IMR-90 (cell line): ENCODE measurements around the gene PDZD7. TPM values are rescaled to one million over a fixed set of nuclear protein-coding genes. Genes with fewer than 3 reads are reported as not detected.
A peak's percentile ranks its signal among the peaks of the same experiment; 100 is the strongest.

ENCODE experiments used
- ATAC-seq: fragments of 200-7000 bp; cut with Tn5 transposase; 2 replicates; pipeline ENCODE4 v1.9.1; 2020; ENCODE audit warnings: low read depth, mild to moderate bottlenecking, moderate library complexity
- BruUV-seq: library from RNA; stranded (reverse); fragments of 400-500 nt; replicated peaks from 2 replicates; lab custom pipeline; 2021; lab: Mats Ljungman, UMichigan
- CTCF ChIA-PET: fragments of 300-600 bp; formaldehyde crosslinking; extraction: SDS; loops from one replicate; lab custom pipeline; 2021; ENCODE audit warnings: antibody characterized with exemption; lab: Yijun Ruan, JAX
- POLR2A ChIA-PET: fragments of 300-600 bp; sonication (Branson Sonifier 250); formaldehyde crosslinking; loops from one replicate; lab custom pipeline; 2022; ENCODE audit warnings: antibody characterized with exemption; ENCODE audit not compliant: unreplicated experiment; lab: Charles Lee
- DNase-seq: peaks from one replicate; pipeline ENCODE4 v3.0.0; 2013
- H2AFZ ChIP-seq: replicated peaks from 2 replicates; pipeline ENCODE3; 2013; ENCODE audit warnings: low read length, mild to moderate bottlenecking; ENCODE audit not compliant: poor library complexity
- H2AK5ac ChIP-seq: 2 replicates; pipeline ENCODE4 v1.6.1; 2013; ENCODE audit warnings: low read depth, low read length, inconsistent platforms
- H2AK9ac ChIP-seq: replicated peaks from 2 replicates; pipeline ENCODE3; 2013; ENCODE audit warnings: mild to moderate bottlenecking, low read depth, low read length, moderate library complexity; ENCODE audit not compliant: poor library complexity
- H2BK120ac ChIP-seq: 2 replicates; pipeline ENCODE4 v1.6.1; 2013; ENCODE audit warnings: low read depth, low read length, inconsistent platforms
- H2BK15ac ChIP-seq: 3 replicates; pipeline ENCODE4 v1.6.1; 2013; ENCODE audit warnings: low read depth, low read length, inconsistent platforms
- H2BK20ac ChIP-seq: 2 replicates; pipeline ENCODE4 v1.6.1; 2013; ENCODE audit warnings: low read depth, mild to moderate bottlenecking, inconsistent platforms, low read length, moderate library complexity
- H2BK5ac ChIP-seq: 2 replicates; pipeline ENCODE4 v1.6.1; 2013; ENCODE audit warnings: mild to moderate bottlenecking, low read depth, low read length, inconsistent platforms; ENCODE audit not compliant: poor library complexity, severe bottlenecking
- H3K14ac ChIP-seq: replicated peaks from 2 replicates; pipeline ENCODE4 v1.6.1; 2013; ENCODE audit warnings: low read depth, low read length, inconsistent platforms
- H3K18ac ChIP-seq: 2 replicates; pipeline ENCODE4 v1.6.1; 2013; ENCODE audit warnings: low read depth, low read length, control low read depth
- H3K23ac ChIP-seq: 2 replicates; pipeline ENCODE4 v1.6.1; 2013; ENCODE audit warnings: low read depth, low read length, inconsistent platforms
- H3K27ac ChIP-seq: 2 replicates; pipeline ENCODE4 v1.5.1; 2013; ENCODE audit warnings: mild to moderate bottlenecking, control low read depth, low read length; ENCODE audit not compliant: insufficient read depth
- H3K27me3 ChIP-seq: 2 replicates; pipeline ENCODE4 v1.6.1; 2013; ENCODE audit warnings: low read length; ENCODE audit not compliant: control insufficient read depth, insufficient read depth
- H3K36me3 ChIP-seq: 2 replicates; pipeline ENCODE4 v1.6.1; 2013; ENCODE audit warnings: low read length, mixed read lengths; ENCODE audit not compliant: control insufficient read depth, insufficient read depth
- H3K4ac ChIP-seq: 2 replicates; pipeline ENCODE4 v1.6.1; 2013; ENCODE audit warnings: low read depth, low read length, inconsistent platforms
- H3K4me1 ChIP-seq: 2 replicates; pipeline ENCODE4 v1.6.1; 2013; ENCODE audit warnings: low read length, mixed read lengths; ENCODE audit not compliant: control insufficient read depth, insufficient read depth
- H3K4me2 ChIP-seq: 2 replicates; pipeline ENCODE4 v1.6.1; 2013; ENCODE audit warnings: low read depth, mild to moderate bottlenecking, control low read depth, low read length, moderate library complexity
- H3K4me3 ChIP-seq: 2 replicates; pipeline ENCODE4 v1.5.1; 2013; ENCODE audit warnings: low read depth, mild to moderate bottlenecking, control low read depth, low read length, moderate library complexity; ENCODE audit not compliant: insufficient read depth
- H3K56ac ChIP-seq: 2 replicates; pipeline ENCODE4 v1.6.1; 2013; ENCODE audit warnings: low read length, inconsistent platforms; ENCODE audit not compliant: insufficient read depth; ENCODE audit errors: extremely low read depth
- H3K79me1 ChIP-seq, 2 experiments: 2 replicates each; pipeline ENCODE4 v1.6.1; 2013; ENCODE audit warnings: low read length in 2 of 2, inconsistent platforms in 1 of 2, low read depth in 1 of 2
- H3K9ac ChIP-seq: 2 replicates; pipeline ENCODE4 v1.6.1; 2013; ENCODE audit warnings: low read depth, low read length, control low read depth
- H3K9me1 ChIP-seq: 2 replicates; pipeline ENCODE4 v1.6.1; 2013; ENCODE audit warnings: low read length, inconsistent platforms; ENCODE audit not compliant: insufficient read depth
- H3K9me3 ChIP-seq: 2 replicates; pipeline ENCODE4 v1.6.1; 2013; ENCODE audit warnings: low read length; ENCODE audit not compliant: control insufficient read depth, insufficient read depth
- H4K20me1 ChIP-seq: 2 replicates; pipeline ENCODE4 v1.6.1; 2013; ENCODE audit warnings: low read length, inconsistent platforms; ENCODE audit not compliant: insufficient read depth
- H4K5ac ChIP-seq: 2 replicates; pipeline ENCODE4 v1.6.1; 2013; ENCODE audit warnings: mild to moderate bottlenecking, low read depth, low read length, control low read depth
- H4K8ac ChIP-seq, 2 experiments: 2 replicates each; pipeline ENCODE4 v1.6.1; 2013; ENCODE audit warnings: low read depth in 2 of 2, low read length in 2 of 2, control low read depth in 1 of 2, inconsistent platforms in 1 of 2
- H4K91ac ChIP-seq: 2 replicates; pipeline ENCODE4 v1.6.1; 2013; ENCODE audit warnings: low read depth, low read length, inconsistent platforms; ENCODE audit not compliant: insufficient read depth
- ELK1 ChIP-seq: fragments of 150-350 bp; IDR thresholded peaks from 2 replicates; pipeline ENCODE4 v1.6.1; 2016; ENCODE audit warnings: low read depth, mild to moderate bottlenecking, low read length, moderate library complexity, borderline replicate concordance
- FOS ChIP-seq: fragments of 150-350 bp; IDR thresholded peaks from 2 replicates; pipeline ENCODE4 v1.6.1; 2016; ENCODE audit warnings: low read depth, low read length
- MAFK ChIP-seq: IDR thresholded peaks from 2 replicates; pipeline ENCODE4 v1.6.1; 2012; ENCODE audit warnings: low read depth, low read length, improper control_type of control experiment
- MAZ ChIP-seq: IDR thresholded peaks from 2 replicates; pipeline ENCODE4 v1.6.1; 2012; ENCODE audit warnings: low read depth, mild to moderate bottlenecking, low read length, improper control_type of control experiment, moderate library complexity, borderline replicate concordance
- MXI1 ChIP-seq: IDR thresholded peaks from 2 replicates; pipeline ENCODE4 v1.6.1; 2012; ENCODE audit warnings: low read depth, mild to moderate bottlenecking, low read length, moderate library complexity, borderline replicate concordance
- NFE2L2 ChIP-seq: fragments of 150-350 bp; IDR thresholded peaks from 2 replicates; pipeline ENCODE4 v1.6.1; 2016; ENCODE audit warnings: low read depth, mild to moderate bottlenecking, low read length
- POLR2A ChIP-seq: IDR thresholded peaks from 2 replicates; pipeline ENCODE4 v1.6.1; 2012; ENCODE audit warnings: mild to moderate bottlenecking, low read depth, low read length
- RAD21 ChIP-seq: IDR thresholded peaks from 2 replicates; pipeline ENCODE4 v1.6.1; 2012; ENCODE audit warnings: low read length, improper control_type of control experiment
- SMC3 ChIP-seq: fragments of 150-350 bp; IDR thresholded peaks from 2 replicates; pipeline ENCODE4 v1.6.1; 2016; ENCODE audit warnings: low read depth, mild to moderate bottlenecking, antibody characterized with exemption, low read length, moderate library complexity
- WGBS, 2 experiments: methylation state at CpG; one replicate each; pipeline versions ENCODE4 v1.1.5 to v1.1.7; 2013; ENCODE audit warnings: missing lambda C conversion rate in 2 of 2; ENCODE audit not compliant: insufficient read length in 1 of 2; ENCODE audit errors: extremely low coverage in 2 of 2; 5-methylcytosine and 5-hydroxymethylcytosine counted together
- dilution Hi-C: fragments of 300-500 bp; cut with HindIII; formaldehyde crosslinking; loops from one replicate; pipeline ENCODE4 v1.14.3; 2018; ENCODE audit warnings: low sequenced_read_pairs; ENCODE audit not compliant: unreplicated experiment
- in situ Hi-C: fragments of 300-500 bp; cut with MboI; formaldehyde crosslinking; loops from 3 replicates; pipeline ENCODE4 v1.14.3; 2019; ENCODE audit warnings: low sequenced_read_pairs, inconsistent platforms, mixed read lengths
- intact Hi-C: fragments of 100-400 bp; cut with micrococcal nuclease; formaldehyde crosslinking; loops from 2 replicates; pipeline ENCODE4 v1.10.0; 2022
- polyA plus RNA-seq, 3 experiments: library from polyadenylated mRNA; depleted of rRNA; stranded (reverse); fragments of >200 nt; gene quantifications; 2 replicates each; pipeline ENCODE4 v1.2.3, GENCODE V29; 2012; ENCODE audit warnings: low replicate concordance in 1 of 3
- total RNA-seq: library from RNA; depleted of rRNA; stranded (reverse); fragments of >200 nt; gene quantifications from 2 replicates; pipeline ENCODE4 v1.2.3, GENCODE V29; 2012

The PDZD7 gene
- total and polyA plus RNA-seq, 2 of the 4 experiments (the other 2 are of a cell fraction) = 0.90 to 1.5 TPM

DNA sequence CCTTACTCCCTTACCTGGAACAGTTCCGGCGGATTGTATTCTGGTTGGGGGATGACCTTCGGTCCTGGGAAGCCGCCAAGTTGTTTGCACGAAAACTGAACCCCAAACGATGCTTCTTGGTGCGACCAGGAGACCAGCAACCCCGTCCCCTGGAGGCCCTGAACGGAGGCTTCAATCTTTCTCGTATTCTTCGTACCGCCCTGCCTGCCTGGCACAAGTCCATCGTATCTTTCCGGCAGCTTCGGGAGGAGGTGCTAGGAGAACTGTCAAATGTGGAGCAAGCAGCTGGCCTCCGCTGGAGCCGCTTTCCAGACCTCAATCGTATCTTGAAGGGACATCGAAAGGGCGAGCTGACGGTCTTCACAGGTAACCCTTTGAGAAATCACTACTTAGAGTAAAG is 41.8 kb downstream of the PDZD7 start:
- Histone ChIP-seq H3K9me1 (peaks cover 9% of the 10 kb centered on the region), H3K4ac (no peak overlapping the region), H3K4me2 (no peak overlapping the region), H3K27me3 (no peaks in the 10 kb centered on the region), H3K4me3 (no peak overlapping the region), H3K23ac (no peak overlapping the region), H3K9me3 (no peaks in the 10 kb centered on the region), H3K14ac (no peak overlapping the region), H3K27ac (no peak overlapping the region), H4K20me1 (0 out of 2 replicates have a peak, but pooled peaks cover 3% of the 10 kb centered on the region), H3K4me1 (peaks cover 8% of the 10 kb centered on the region; the same call in 1 of the 2 replicates), H2BK120ac (no peak overlapping the region), H2BK20ac (no peak overlapping the region), H4K8ac (no peak overlapping the region), H3K56ac (no peak overlapping the region), H3K36me3 (peaks cover 28% of the 10 kb centered on the region), H3K9ac (no peak overlapping the region), H2AK9ac (peak overlapping the region; percentile 65), H3K79me1 (peaks cover 60 to 67% of the 10 kb centered on the region in 2 experiments), H2BK5ac (no peak overlapping the region), H2AFZ (no peak overlapping the region), H4K5ac (no peak overlapping the region), H4K91ac (no peak overlapping the region), H2AK5ac (no peak overlapping the region), H3K18ac (no peak overlapping the region), H2BK15ac (no peak overlapping the region)
- no TSS peak for BruUV-seq
- POLR2A ChIA-PET = no interaction called here
- ATAC-seq (no peak), DNase-seq (no peak)
- TF ChIP-seq NFE2L2 (no peak), SMC3 (no peak), ELK1 (no peak), RAD21 (no peak), MAZ (no peak), MAFK (no peak), FOS (no peak), POLR2A (no peak), MXI1 (no peak)
- intact Hi-C loops (no loop called here), in situ Hi-C loops (no loop called here), dilution Hi-C loops (no loop called here)
- CTCF ChIA-PET = interaction anchor here (1.3 to 2.1 kb wide), 2 partner anchors 11 to 26 kb away, joined by 3 to 10 read pairs; partner anchors contain the start of gene LZTS2
- 76% methylated on average over 17 of the region's 21 CpGs; no CpG with 5 or more reads in 1 of the 2 experiments for WGBS, 2 experiments
